AG09319 (cell line): Measurements from ENCODE around the gene DMKN.
A peak's percentile ranks its signal among the peaks of the same experiment; 100 is the strongest.

Experiments used
- DNase-seq: peaks from one replicate; pipeline ENCODE4 v3.0.0-alpha.2; 2010; ENCODE audit warnings: low read depth; ENCODE audit errors: extremely low read depth
- CTCF ChIP-seq: IDR thresholded peaks from 2 replicates; pipeline ENCODE4 v1.5.1; 2011; ENCODE audit warnings: low read depth, mild to moderate bottlenecking, inconsistent platforms, low read length, moderate library complexity

DMKN gene

GRCh38 chr19:35510626-35510964 is 2.9 kb downstream of the DMKN start:
- TF ChIP-seq CTCF: no peak
- DNase-seq: no peak

DNA sequence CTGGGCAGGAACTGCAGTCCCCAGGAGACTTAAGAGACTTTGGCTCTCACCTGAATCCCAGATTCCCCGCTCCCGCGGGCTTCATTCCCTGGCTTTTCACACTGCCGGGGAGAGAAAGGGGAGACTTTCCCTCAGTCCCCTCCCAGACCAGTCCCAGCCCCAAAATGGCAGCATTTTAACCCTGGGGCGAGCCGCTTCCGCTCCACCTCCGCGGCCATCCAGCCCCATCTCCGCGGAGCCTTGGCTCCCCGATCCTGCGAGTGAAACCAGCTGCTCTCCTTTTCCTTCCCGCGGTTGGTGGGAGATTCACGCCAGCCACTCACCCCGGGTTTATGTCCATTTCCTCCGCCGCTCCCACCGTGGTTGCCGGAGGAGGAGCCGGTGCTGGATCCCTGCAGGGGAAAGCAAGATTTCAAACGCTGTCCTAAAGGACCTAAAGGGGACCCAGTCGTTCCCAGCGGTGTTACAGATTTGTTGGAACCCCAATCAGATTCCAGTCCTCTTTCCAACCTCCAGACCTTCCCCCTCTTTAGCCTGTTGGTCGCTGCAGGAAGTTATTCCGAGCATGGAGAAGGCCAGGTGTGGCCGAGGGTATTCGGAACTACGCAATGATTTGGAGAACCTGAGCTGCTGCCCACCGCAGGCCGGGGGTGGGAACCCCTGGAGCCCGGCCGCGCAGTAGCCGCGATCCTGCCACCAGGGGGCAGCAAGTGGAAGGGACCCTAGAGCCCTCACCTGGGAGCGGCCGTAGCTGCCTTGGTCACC is 3.4 kb downstream of the DMKN start:
- peak; percentile 90 for TF ChIP-seq CTCF
- no peak for DNase-seq

DNA sequence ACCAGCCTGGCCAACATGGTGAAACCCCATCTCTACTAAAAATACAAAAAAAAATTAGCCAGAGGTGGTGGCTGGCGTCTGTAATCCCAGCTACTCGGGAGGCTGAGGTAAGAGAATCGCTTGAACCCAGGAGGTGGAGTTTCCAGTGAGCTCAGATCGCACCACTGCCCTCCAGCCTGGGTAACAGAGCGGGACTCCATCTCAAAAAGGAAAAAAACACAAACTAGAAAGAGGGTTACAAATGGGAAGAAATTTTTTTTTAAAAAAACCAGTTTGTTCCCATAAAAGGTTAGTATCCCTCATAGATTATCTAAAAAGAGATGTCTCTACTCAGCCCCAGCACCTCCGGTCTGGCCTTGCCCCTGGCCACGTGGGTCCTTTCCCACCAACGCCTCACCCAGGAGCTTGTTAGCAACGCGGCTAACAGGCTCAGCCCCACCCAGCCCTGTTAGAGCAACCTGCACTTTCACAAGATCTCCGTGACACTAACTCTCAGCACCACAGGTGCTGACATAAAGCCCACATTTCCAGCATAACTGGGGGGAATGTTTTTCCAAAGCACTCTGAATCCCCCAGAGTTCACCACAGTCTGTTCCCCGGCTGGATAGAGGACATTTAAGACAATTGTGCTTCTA is 4.3 kb downstream of the DMKN start:
- DNase-seq: no peak
- TF ChIP-seq CTCF: no peak

GRCh38 chr19:35508129-35508528 is 5.3 kb downstream of the DMKN start:
- no peak for DNase-seq
- TF ChIP-seq CTCF: no peak

GRCh38 chr19:35507561-35507960 is 5.9 kb downstream of the DMKN start:
- no peak for DNase-seq
- no peak for TF ChIP-seq CTCF

DNA sequence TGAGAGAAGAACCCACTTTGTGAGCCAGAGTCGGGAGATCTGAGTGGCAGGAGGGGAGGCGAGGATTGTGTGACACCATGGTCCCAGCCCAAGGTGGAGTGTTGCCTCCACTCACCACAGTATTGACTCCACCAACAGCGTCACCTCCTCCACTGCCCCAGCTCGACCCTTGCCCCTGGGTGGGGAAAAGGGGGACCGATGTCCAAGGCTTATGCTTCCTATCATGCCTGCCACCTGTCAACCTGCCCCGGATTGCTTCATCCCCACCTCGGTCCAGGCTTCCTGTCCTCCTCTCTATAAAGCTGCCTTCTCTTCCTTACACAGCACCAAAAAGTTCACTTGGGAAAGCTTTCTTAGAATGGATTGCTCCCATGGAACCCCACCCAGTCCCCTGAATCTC is 7.4 kb downstream of the DMKN start:
- DNase-seq: no peak
- no peak for TF ChIP-seq CTCF

- TF ChIP-seq CTCF: no peak
- DNase-seq: no peak
These were observed 10.7 kb downstream of the DMKN start for GRCh38 chr19:35502751-35503150.
